Lung (tissue), 12 donors: ENCODE results near the gene GASK1A. TPM values are rescaled to one million over a fixed set of nuclear protein-coding genes. Genes with fewer than 3 reads are reported as not detected.

Experiments used
- ATAC-seq: fragments of 200-7000 bp; cut with Tn5 transposase; one replicate; pipeline ENCODE4 v1.9.1; 2020; ENCODE audit warnings: moderate number of reproducible peaks; ENCODE audit not compliant: insufficient read depth, low FRiP score
- DNase-seq, 3 donors: peaks; one replicate each; pipeline ENCODE4 v3.0.0-alpha.2; 2013 to 2017
- H3K27ac ChIP-seq, 2 donors: one replicate each; pipeline ENCODE4 v1.5.1; 2013; ENCODE audit warnings: mild to moderate bottlenecking in 2 of 2, moderate library complexity in 2 of 2, control low read depth in 1 of 2, inconsistent platforms in 1 of 2, low read depth in 1 of 2, low read length in 1 of 2
- H3K27me3 ChIP-seq, 3 donors: one replicate each; pipeline ENCODE4 v1.5.1; 2013; ENCODE audit warnings: low read length in 2 of 3; ENCODE audit not compliant: control insufficient read depth in 3 of 3, insufficient read depth in 3 of 3
- H3K36me3 ChIP-seq, 4 donors: one replicate each; pipeline ENCODE4 v1.5.1; 2013; ENCODE audit warnings: low read length in 4 of 4, mild to moderate bottlenecking in 1 of 4, moderate library complexity in 1 of 4; ENCODE audit not compliant: control insufficient read depth in 4 of 4, insufficient read depth in 4 of 4
- H3K4me1 ChIP-seq, 5 donors: one replicate each; pipeline ENCODE4 v1.5.1; 2013; ENCODE audit warnings: low read length in 5 of 5, mild to moderate bottlenecking in 2 of 5, moderate library complexity in 1 of 5; ENCODE audit not compliant: control insufficient read depth in 5 of 5, insufficient read depth in 5 of 5
- H3K4me3 ChIP-seq: one replicate; pipeline ENCODE4 v1.5.1; 2013; ENCODE audit warnings: mild to moderate bottlenecking, control low read depth, moderate library complexity
- H3K9ac ChIP-seq, 2 donors: one replicate each; pipeline ENCODE4 v1.5.1; 2013; ENCODE audit warnings: low read length in 2 of 2, control low read depth in 1 of 2; ENCODE audit not compliant: insufficient read depth in 1 of 2
- H3K9me3 ChIP-seq, 4 donors: one replicate each; pipeline ENCODE4 v1.5.1; 2013; ENCODE audit warnings: low read length in 3 of 4, mild to moderate bottlenecking in 1 of 4, moderate library complexity in 1 of 4; ENCODE audit not compliant: control insufficient read depth in 4 of 4, insufficient read depth in 3 of 4
- WGBS, 2 donors: extraction: QIAGEN DNeasy Blood & Tissue Kit; methylation state at CpG; one replicate each; pipeline ENCODE4 v1.1.7; 2013; 5-methylcytosine and 5-hydroxymethylcytosine counted together
- polyA plus RNA-seq, 2 donors: library from polyadenylated mRNA; stranded (reverse); fragments of 200-250 nt; gene quantifications; one replicate each; pipeline ENCODE4 v1.2.1, GENCODE V29; 2013
- total RNA-seq, 2 donors: library from RNA; depleted of rRNA in 1 of 2; stranded (reverse); fragments of >200 nt in 1 of 2; gene quantifications; one replicate each; pipeline ENCODE4 v1.2.1, GENCODE V29; 2014 to 2021
- TF ChIP-seq, protein P1 (sequence below): IDR thresholded peaks from 2 replicates; pipeline ENCODE4 v1.5.1; 2012; ENCODE audit warnings: mild to moderate bottlenecking; ENCODE audit errors: control extremely low read depth, extremely low read depth
- donor health status: control.
- donor health status: control.
- donor health status: Bipolar disorder and iron deficiency.
- donor health status: healthy.
- donor health status: DM: yes; HTN: yes; CAD: no.

The GASK1A gene
- total and polyA plus RNA-seq, 4 donors: 1.5 to 16.1 (median 5.1) TPM

DNA sequence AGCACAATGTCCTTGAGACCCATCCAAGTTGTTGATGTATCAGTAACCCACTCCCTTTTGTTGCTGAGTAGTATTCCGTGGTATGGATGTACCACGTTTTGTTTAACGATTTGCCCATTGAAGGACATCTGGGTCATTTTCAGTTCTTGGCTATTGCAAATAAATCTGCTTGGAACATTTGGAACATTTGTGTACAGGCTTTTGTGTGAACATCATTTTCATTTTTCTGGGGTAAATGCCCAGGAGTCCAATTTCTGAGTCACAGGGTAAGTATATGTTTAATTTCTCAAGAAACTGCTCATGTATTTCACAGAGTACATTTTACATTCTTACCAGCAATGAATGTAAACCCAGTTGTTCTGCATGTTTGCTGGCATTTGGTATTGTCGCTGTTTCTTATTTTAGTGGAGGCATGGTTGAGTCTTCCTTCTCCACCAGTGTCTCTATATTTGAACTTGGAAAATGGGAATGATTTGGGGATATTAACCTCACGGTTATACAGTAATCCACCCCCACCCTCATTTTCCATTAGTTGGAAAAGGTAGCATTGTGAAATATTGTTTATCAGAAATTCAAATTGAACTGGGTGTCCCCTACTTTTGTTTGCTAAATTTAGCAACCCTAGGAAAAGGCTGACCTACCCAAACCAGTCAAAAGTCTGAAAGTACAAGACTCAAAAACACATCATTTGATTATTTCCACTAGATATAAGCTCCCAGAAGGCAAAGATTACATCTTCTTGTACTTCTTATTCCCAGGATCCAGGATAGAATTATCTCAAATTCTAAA, 96.0 kb downstream of the GASK1A start:
- H3K27ac ChIP-seq: no peak overlapping the region
- WGBS, 2 donors: 94 to 96% methylated on average over 5 of the region's 5 CpGs
- TF ChIP-seq, protein P1, sequence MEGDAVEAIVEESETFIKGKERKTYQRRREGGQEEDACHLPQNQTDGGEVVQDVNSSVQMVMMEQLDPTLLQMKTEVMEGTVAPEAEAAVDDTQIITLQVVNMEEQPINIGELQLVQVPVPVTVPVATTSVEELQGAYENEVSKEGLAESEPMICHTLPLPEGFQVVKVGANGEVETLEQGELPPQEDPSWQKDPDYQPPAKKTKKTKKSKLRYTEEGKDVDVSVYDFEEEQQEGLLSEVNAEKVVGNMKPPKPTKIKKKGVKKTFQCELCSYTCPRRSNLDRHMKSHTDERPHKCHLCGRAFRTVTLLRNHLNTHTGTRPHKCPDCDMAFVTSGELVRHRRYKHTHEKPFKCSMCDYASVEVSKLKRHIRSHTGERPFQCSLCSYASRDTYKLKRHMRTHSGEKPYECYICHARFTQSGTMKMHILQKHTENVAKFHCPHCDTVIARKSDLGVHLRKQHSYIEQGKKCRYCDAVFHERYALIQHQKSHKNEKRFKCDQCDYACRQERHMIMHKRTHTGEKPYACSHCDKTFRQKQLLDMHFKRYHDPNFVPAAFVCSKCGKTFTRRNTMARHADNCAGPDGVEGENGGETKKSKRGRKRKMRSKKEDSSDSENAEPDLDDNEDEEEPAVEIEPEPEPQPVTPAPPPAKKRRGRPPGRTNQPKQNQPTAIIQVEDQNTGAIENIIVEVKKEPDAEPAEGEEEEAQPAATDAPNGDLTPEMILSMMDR: no peak
- peaks cover 0 to 10% (median 5%) of the 10 kb centered on the region in 4 donors for H3K36me3 ChIP-seq
- no peak overlapping the region for H3K9ac ChIP-seq
- no peaks in the 10 kb centered on the region for H3K9me3 ChIP-seq
- DNase-seq: no peak
- no peak for ATAC-seq
- H3K4me1 ChIP-seq: peaks cover 0 to 9% (median 0%) of the 10 kb centered on the region in 5 donors
- H3K4me3 ChIP-seq: no peak overlapping the region
- no peaks in the 10 kb centered on the region for H3K27me3 ChIP-seq

DNA sequence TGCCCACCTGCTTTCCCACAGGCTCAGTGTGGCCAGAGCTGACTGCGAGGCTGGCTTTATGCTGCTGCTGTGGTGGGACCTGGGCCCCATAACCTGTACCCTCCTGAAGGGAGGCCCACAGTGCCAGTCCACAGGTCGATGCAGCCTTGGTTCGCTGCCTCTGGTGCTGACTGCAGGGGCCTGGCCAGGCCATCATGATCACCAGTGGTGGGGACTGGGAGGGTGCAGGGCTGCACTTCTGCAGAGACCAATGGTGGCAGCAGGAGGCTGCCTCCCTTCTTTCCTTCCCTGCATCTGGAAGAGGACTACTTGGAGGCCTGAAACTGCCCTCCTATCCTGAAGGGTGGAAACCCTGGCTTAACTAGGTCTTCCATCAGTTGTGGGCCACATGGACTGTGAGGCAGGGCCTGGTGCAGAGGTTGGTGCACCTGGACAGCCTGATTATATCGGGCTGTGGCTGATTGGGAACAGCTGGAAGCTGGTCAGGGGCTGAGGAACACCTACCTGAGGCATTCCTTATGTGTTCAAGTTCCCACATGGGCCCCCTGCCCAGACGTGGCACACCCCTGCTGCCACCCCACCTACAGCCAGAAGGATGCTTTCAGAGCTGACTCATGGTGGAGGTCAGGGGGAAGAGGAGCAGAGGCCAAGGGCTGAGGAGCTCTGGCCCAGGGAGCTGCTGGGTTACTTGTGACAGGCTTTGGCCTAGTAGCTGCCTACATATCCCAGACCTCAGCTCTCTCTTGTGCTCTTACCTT, 97.0 kb downstream of the GASK1A start:
- Histone ChIP-seq H3K4me1 (peaks cover 0 to 9% (median 0%) of the 10 kb centered on the region in 5 donors), H3K4me3 (no peak overlapping the region), H3K27ac (no peak overlapping the region), H3K27me3 (no peaks in the 10 kb centered on the region), H3K36me3 (peaks cover 2 to 20% (median 11%) of the 10 kb centered on the region in 4 donors), H3K9me3 (peaks cover 0 to 2% (median 0%) of the 10 kb centered on the region in 4 donors), H3K9ac (no peak overlapping the region)
- WGBS, 2 donors: 74 to 80% methylated on average over 5 of the region's 5 CpGs
- TF ChIP-seq, protein P1: no peak
- no peak for ATAC-seq
- no peak for DNase-seq

DNA sequence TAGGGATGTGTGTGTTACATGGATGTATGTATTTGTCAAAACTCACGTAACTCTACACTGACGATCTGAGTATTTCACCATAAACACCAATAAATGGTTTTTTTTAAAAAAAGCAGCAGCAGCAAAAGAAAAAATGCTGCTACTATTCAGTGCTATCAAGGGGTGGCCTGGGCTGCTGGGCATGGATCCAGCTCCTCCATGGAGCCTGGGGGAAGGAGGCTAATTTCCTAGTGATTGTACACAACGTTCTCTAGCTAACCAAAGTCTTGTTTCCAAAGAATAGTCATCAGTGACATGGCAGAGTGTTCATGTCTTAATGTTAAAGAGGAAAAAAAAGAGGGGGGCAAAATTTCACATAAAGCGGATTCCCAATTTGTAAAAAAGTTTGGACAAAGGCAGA, 97.7 kb downstream of the GASK1A start:
- H3K4me3 ChIP-seq: no peak overlapping the region
- no peak overlapping the region for H3K9ac ChIP-seq
- WGBS, 2 donors: 84 to 86% methylated on average over 4 of the region's 4 CpGs
- DNase-seq (peak; percentile 68 to 80 (median 77)), ATAC-seq (no peak)
- H3K36me3 ChIP-seq: peaks cover 2 to 20% (median 12%) of the 10 kb centered on the region in 4 donors
- TF ChIP-seq, protein P1: no peak
- H3K27me3 ChIP-seq: no peaks in the 10 kb centered on the region
- peaks cover 0 to 9% (median 0%) of the 10 kb centered on the region in 5 donors for H3K4me1 ChIP-seq
- H3K27ac ChIP-seq: no peak overlapping the region
- peaks cover 0 to 4% (median 0%) of the 10 kb centered on the region in 4 donors for H3K9me3 ChIP-seq
